ENCODE measurements around the gene ERCC6. TPM values are rescaled to one million over a fixed set of nuclear protein-coding genes. Genes with fewer than 3 reads are reported as not detected.

The ERCC6 gene
- total RNA-seq, result 10 to 100 TPM; 18.9 to 29.8 (median 25.4) TPM
- long read RNA-seq, donor 1, full-length matches to known transcripts, result 3 of 7 reads
- long read RNA-seq, donor 1, partial matches to known transcripts, result 2 of 7 reads
- long read RNA-seq, donor 1, other reads (novel, unspliced or antisense), result 2 of 7 reads
- long read RNA-seq, donor 2, partial matches to known transcripts, result 0 of 1 reads
- long read RNA-seq, donor 2, other reads (novel, unspliced or antisense), result 1 of 1 reads

GRCh38 chr10:49538381-49539319 is at the start of gene ERCC6:
Gene ERCC6 (minus strand): TSS chr10:49539121.
- no peaks in the 10 kb centered on the region for H3K9me3 ChIP-seq
- no peak for TF ChIP-seq CTCF (IDR thresholded peaks at IDR 0.05)
- intact Hi-C loops (cut with DNase I, micrococcal nuclease), result no loop called here
- peak within 1 kb of the TSS; percentile 61 for H3K4me3 ChIP-seq
- H3K36me3 ChIP-seq (ENCODE audit: low read depth), result no peaks in the 10 kb centered on the region
- DNase-seq (peak; percentile 98), ATAC-seq (peak; percentile 97)
- H3K4me1 ChIP-seq (ENCODE audit: low read depth), result peaks cover 15% of the 10 kb centered on the region

DNA sequence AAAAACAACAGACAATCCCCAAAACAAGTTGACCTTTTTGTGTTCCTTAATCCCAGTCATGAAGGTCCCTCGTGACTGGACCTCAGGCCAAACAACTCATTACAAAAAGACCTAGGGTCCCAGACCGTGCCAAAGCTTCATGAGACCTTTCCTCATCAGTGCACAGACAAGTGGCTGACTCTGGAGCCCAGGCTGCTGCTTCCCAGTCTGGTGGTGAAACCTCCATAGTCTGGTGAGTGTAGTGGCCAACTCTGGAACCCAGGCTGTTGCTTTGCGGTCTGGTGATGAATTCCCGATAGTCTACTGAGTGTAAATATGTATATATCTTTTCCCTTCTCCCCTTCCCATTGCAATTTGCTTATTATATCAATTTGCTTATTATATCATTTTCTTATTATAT is 49.1 kb upstream of the ERCC6 start:
- H3K4me3 ChIP-seq, result no peak overlapping the region
- TF ChIP-seq CTCF (IDR thresholded peaks at IDR 0.05), result no peak
- H3K36me3 ChIP-seq (ENCODE audit: low read depth), result no peaks in the 10 kb centered on the region
- no peaks in the 10 kb centered on the region for H3K9me3 ChIP-seq
- H3K4me1 ChIP-seq (ENCODE audit: low read depth), result no peaks in the 10 kb centered on the region
- ATAC-seq (no peak), DNase-seq (no peak)
- intact Hi-C loops (cut with DNase I, micrococcal nuclease), result no loop called here

GRCh38 chr10:49585387-49585786 is 46.5 kb upstream of the ERCC6 start:
- intact Hi-C loops (cut with DNase I, micrococcal nuclease), result no loop called here
- H3K4me3 ChIP-seq, result no peak overlapping the region

GRCh38 chr10:49579621-49580020 is 40.7 kb upstream of the ERCC6 start:
- DNase-seq, result peak in 1 of 3 donors; percentile 12
- Histone ChIP-seq H3K9me3 (no peaks in the 10 kb centered on the region), H3K36me3 (ENCODE audit: low read depth) (no peaks in the 10 kb centered on the region), H3K4me1 (ENCODE audit: low read depth) (no peaks in the 10 kb centered on the region), H3K4me3 (no peak overlapping the region)
- intact Hi-C loops (cut with DNase I, micrococcal nuclease), result no loop called here
- TF ChIP-seq CTCF (IDR thresholded peaks at IDR 0.05), result no peak
- ATAC-seq, result no peak

More at GRCh38 chr10:49585387-49585786, 46.5 kb upstream of the ERCC6 start:
- Histone ChIP-seq H3K9me3 (no peaks in the 10 kb centered on the region), H3K36me3 (ENCODE audit: low read depth) (no peaks in the 10 kb centered on the region), H3K4me1 (ENCODE audit: low read depth) (no peaks in the 10 kb centered on the region)
- ATAC-seq, result no peak
- DNase-seq, result no peak
- no peak for TF ChIP-seq CTCF (IDR thresholded peaks at IDR 0.05)

DNA sequence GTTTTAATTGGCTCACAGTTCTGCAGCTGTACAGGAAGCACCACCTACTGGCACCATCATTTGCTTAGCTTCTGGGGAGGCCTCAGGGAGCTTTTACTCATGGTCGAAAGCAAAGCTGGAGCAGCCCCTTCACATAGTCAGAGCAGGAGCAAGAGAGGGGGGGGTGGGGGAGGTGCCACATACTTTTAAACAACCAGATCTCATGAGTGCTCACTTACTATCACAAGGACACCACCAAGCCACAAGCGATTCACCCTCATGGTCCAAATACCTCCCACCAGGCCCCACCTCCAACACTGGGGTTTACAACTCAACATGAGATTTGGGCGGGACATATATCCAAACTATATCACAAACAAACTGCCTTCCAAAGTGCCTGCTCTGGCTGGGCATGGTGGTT is 39.5 kb upstream of the ERCC6 start:
- Histone ChIP-seq H3K36me3 (ENCODE audit: low read depth) (no peaks in the 10 kb centered on the region), H3K9me3 (no peaks in the 10 kb centered on the region), H3K4me1 (ENCODE audit: low read depth) (no peaks in the 10 kb centered on the region), H3K4me3 (no peak overlapping the region)
- no peak for TF ChIP-seq CTCF (IDR thresholded peaks at IDR 0.05)
- DNase-seq, result no peak
- ATAC-seq, result no peak
- intact Hi-C loops (cut with DNase I, micrococcal nuclease), result no loop called here

Data from mucosa of descending colon (tissue), 3 donors.